CD4-positive, alpha-beta memory T cell (primary cell): Measurements from ENCODE around the gene CES2. TPM values are rescaled to one million over a fixed set of nuclear protein-coding genes. Genes with fewer than 3 reads are reported as not detected.

Experiments used
- CTCF ChIA-PET: fragments of 350-600 bp; sonication (Branson Sonifier 250); formaldehyde crosslinking; loops from one replicate; lab custom pipeline; 2021; ENCODE audit warnings: inconsistent platforms; ENCODE audit not compliant: partially characterized antibody; lab: Charles Lee
- POLR2A ChIA-PET: fragments of 350-600 bp; sonication (Branson Sonifier 250); formaldehyde crosslinking; loops from one replicate; lab custom pipeline; 2021; ENCODE audit not compliant: partially characterized antibody; lab: Charles Lee
- DNase-seq, 5 donors: peaks; one replicate each; pipeline versions ENCODE4 v3.0.0 to v3.0.0-alpha.2; 2020 to 2022; ENCODE audit warnings: mixed read lengths in 1 of 5
- H3K27ac ChIP-seq: one replicate; pipeline ENCODE4 v1.7.0; 2013; ENCODE audit warnings: low read depth, low read length
- H3K27me3 ChIP-seq: 2 replicates; pipeline ENCODE4 v1.7.0; 2013; ENCODE audit warnings: mild to moderate bottlenecking, low read length, moderate library complexity; ENCODE audit not compliant: insufficient read depth
- H3K36me3 ChIP-seq: 2 replicates; pipeline ENCODE4 v1.7.0; 2013; ENCODE audit warnings: mild to moderate bottlenecking, low read length, moderate library complexity; ENCODE audit not compliant: insufficient read depth
- H3K4me1 ChIP-seq: 2 replicates; pipeline ENCODE4 v1.7.0; 2013; ENCODE audit warnings: mild to moderate bottlenecking, low read length, moderate library complexity; ENCODE audit not compliant: insufficient read depth
- H3K4me3 ChIP-seq, 2 donors: one replicate each; pipeline ENCODE4 v1.7.0; 2013; ENCODE audit warnings: low read length in 2 of 2, mild to moderate bottlenecking in 1 of 2
- H3K9me3 ChIP-seq, 2 donors: one replicate each; pipeline ENCODE4 v1.7.0; 2013; ENCODE audit warnings: low read length in 2 of 2, control low read depth in 1 of 2; ENCODE audit not compliant: control insufficient read depth in 1 of 2
- H3K27ac Mint-ChIP-seq, 7 donors: one replicate each; pipeline ENCODE4 v1.8.0; 2020 to 2021; ENCODE audit warnings: mixed read lengths in 7 of 7, mild to moderate bottlenecking in 6 of 7, inconsistent platforms in 3 of 7, moderate library complexity in 3 of 7
- H3K27me3 Mint-ChIP-seq, 2 donors: one replicate each; pipeline ENCODE4 v1.8.0; 2020 to 2021; ENCODE audit warnings: mixed read lengths in 2 of 2
- H3K36me3 Mint-ChIP-seq, 2 donors: one replicate each; pipeline ENCODE4 v1.8.0; 2020 to 2021; ENCODE audit warnings: mixed read lengths in 2 of 2, inconsistent platforms in 1 of 2, mild to moderate bottlenecking in 1 of 2
- H3K4me1 Mint-ChIP-seq, 4 donors: one replicate each; pipeline ENCODE4 v1.8.0; 2020 to 2021; ENCODE audit warnings: mixed read lengths in 4 of 4, mild to moderate bottlenecking in 1 of 4
- H3K4me3 Mint-ChIP-seq, 8 donors: one replicate each; pipeline ENCODE4 v1.8.0; 2020 to 2021; ENCODE audit warnings: mixed read lengths in 8 of 8, mild to moderate bottlenecking in 7 of 8, moderate library complexity in 6 of 8, inconsistent platforms in 3 of 8
- H3K9me3 Mint-ChIP-seq, 8 donors: one replicate each; pipeline ENCODE4 v1.8.0; 2020 to 2021; ENCODE audit warnings: mixed read lengths in 8 of 8, mild to moderate bottlenecking in 5 of 8, inconsistent platforms in 3 of 8, moderate library complexity in 1 of 8
- intact Hi-C: fragments of 100-400 bp; cut with micrococcal nuclease; formaldehyde crosslinking; loops from one replicate; pipeline ENCODE4 v1.15.1; 2023
- polyA plus RNA-seq, 2 donors: library from polyadenylated mRNA; unstranded; fragments of 300-500 nt; fragmentation: Illumina TruSeq; gene quantifications; one replicate each; pipeline ENCODE4 v1.2.3, GENCODE V29; 2021
- total RNA-seq, 2 experiments: library from RNA; stranded (reverse); gene quantifications; one replicate each; pipeline ENCODE4 v1.2.3, GENCODE V29; 2021

The CES2 gene
- total and polyA plus RNA-seq, 4 experiments from 2014 or later: 25.4 to 51.0 (median 38.5) TPM

DNA sequence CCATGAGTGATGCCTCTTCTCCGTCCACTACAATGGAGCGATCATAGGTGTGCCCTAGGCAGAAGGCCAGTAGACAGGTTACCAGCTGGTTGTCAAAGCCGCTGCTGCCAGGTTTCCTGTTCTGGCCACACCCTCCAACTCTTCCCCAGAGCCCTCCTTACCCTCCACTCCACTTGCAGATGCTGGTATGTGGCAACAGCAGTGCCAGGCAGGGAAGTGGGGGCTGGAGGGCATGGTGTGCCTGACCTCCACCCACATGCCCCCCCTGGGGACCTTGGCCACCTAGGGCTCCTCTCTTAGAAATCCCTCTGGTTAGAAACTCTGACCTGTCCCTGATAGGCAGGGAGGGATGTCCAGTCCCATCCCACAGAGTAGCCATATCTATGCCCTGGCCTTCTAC, 11.4 kb upstream of the CES2 start:
- intact Hi-C loops: no loop called here
- POLR2A ChIA-PET: no interaction called here
- H3K27me3 ChIP-seq: peaks cover 11% of the 10 kb centered on the region

DNA sequence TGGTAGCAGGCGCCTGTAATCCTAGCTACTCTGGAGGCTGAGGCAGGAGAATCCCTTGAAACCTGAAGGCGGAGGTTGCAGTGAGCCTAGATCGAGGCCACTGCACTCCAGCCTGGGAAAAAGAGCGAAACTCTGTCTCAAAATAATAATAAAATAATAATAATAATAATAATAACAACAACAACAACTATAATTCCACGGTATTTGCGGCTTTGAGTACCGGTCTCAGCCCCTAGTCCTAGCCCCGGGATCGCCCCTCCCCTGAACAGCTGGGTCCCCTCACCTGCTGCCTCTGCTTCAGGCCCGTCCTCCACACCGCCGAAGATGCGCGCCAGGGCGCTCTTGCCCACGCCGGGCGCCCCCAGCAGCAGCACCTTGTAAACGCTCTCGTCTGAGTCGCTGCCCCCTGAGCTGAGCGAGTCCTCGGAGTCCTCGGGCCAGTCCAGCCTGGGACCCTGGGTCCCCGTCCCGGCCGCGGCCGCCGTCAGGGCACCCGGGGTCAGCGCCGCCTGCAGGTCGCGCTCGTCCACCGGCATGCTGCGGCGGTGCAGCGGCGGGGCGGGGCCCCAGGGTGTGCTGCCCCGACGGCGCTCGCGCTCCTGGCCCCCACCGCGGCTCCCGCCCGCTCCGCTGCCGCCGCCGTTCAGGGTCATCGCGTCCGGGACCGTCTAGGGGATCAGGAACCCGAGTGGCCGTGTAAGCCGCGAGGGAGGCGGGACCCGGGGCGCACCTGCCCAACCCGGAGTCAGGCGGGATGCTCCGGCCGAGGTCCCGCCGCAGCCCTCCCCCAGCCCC, 10.6 kb upstream of the CES2 start:
- Mint-ChIP-seq H3K36me3 (no peaks in the 10 kb centered on the region), H3K27ac (no peak overlapping the region), H3K4me3 (peak overlapping the region; percentile 1 to 71 (median 42)), H3K27me3 (peaks cover 21 to 23% of the 10 kb centered on the region in 2 donors), H3K4me1 (peaks cover 0 to 7% (median 5%) of the 10 kb centered on the region in 4 donors), H3K9me3 (no peaks in the 10 kb centered on the region)
- intact Hi-C loops: no loop called here
- Histone ChIP-seq H3K27ac (no peak overlapping the region), H3K27me3 (peaks cover 11% of the 10 kb centered on the region), H3K9me3 (no peaks in the 10 kb centered on the region), H3K36me3 (no peaks in the 10 kb centered on the region), H3K4me3 (no peak overlapping the region), H3K4me1 (peaks cover 7% of the 10 kb centered on the region)
- DNase-seq: peak in 3 of 5 donors; percentile 34 to 41 (median 35)
- POLR2A ChIA-PET: no interaction called here
- CTCF ChIA-PET: no interaction called here

More for the DNA sequence above, 11.4 kb upstream of the CES2 start:
- DNase-seq: no peak
- no peak overlapping the region for H3K4me3 ChIP-seq
- H3K4me1 ChIP-seq: peaks cover 7% of the 10 kb centered on the region
- no peak overlapping the region for H3K27ac Mint-ChIP-seq
- peaks cover 23 to 26% of the 10 kb centered on the region in 2 donors for H3K27me3 Mint-ChIP-seq
- H3K9me3 Mint-ChIP-seq: no peaks in the 10 kb centered on the region
- no peaks in the 10 kb centered on the region for H3K9me3 ChIP-seq
- H3K4me3 Mint-ChIP-seq: peak overlapping the region in 2 of 8 donors; percentile 8 to 16
- no peak overlapping the region for H3K27ac ChIP-seq
- CTCF ChIA-PET: no interaction called here
- no peaks in the 10 kb centered on the region for H3K36me3 Mint-ChIP-seq
- peaks cover 0 to 7% (median 5%) of the 10 kb centered on the region in 4 donors for H3K4me1 Mint-ChIP-seq
- H3K36me3 ChIP-seq: no peaks in the 10 kb centered on the region

DNA sequence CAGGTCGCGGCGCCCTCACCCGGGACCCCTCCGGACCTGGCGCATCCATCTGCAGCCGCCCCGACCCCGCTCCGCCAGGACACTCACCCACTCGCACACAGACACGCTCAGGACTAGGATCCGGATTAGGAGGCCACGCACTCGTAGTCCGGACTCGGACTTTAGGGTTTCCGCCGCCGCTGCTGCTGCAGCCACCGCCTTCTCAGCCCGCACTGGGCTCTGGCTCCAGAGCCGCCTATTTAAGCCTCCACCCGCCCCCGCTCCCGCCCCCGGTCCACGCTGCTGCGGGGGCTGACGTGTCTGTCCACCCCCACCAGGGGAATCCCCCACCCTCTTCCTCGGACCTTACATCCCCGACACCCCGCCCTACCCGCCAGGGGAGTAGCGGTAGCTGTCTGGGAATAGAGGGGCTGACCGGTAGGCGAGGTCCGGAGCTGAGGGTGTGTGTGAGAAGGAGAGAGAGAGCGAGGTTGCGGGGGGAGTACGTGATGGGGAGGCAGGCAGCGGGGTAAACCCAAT, 9.9 kb upstream of the CES2 start, which contains the start of gene RRAD:
RRAD (minus strand) TSS at position 214 of the 519 bp plus-strand sequence. CDS start 356 bp downstream, outside the sequence.
- no peak for DNase-seq
- H3K27ac Mint-ChIP-seq: peak within 1 kb of the TSS in 1 of 7 donors; percentile 21
- CTCF ChIA-PET: no interaction called here
- H3K9me3 Mint-ChIP-seq: no peaks in the 10 kb centered on the region
- intact Hi-C loops: no loop called here
- Histone ChIP-seq H3K36me3 (no peaks in the 10 kb centered on the region), H3K27me3 (peaks cover 11% of the 10 kb centered on the region), H3K4me3 (peak within 1 kb of the TSS in 1 of 2 donors; percentile 14), H3K27ac (no peak within 1 kb of the TSS), H3K9me3 (no peaks in the 10 kb centered on the region), H3K4me1 (peaks cover 7% of the 10 kb centered on the region)
- H3K4me1 Mint-ChIP-seq: peaks cover 0 to 7% (median 5%) of the 10 kb centered on the region in 4 donors
- peak within 1 kb of the TSS; percentile 47 to 80 (median 76) for H3K4me3 Mint-ChIP-seq
- POLR2A ChIA-PET: interaction anchor here (0.7 kb wide), 1 partner anchor 9 kb away, joined by 3 read pairs; the partner anchor contains the start of gene CIAO2B
- peaks cover 21 to 23% of the 10 kb centered on the region in 2 donors for H3K27me3 Mint-ChIP-seq
- peaks cover 0 to 2% of the 10 kb centered on the region in 2 donors for H3K36me3 Mint-ChIP-seq

DNA sequence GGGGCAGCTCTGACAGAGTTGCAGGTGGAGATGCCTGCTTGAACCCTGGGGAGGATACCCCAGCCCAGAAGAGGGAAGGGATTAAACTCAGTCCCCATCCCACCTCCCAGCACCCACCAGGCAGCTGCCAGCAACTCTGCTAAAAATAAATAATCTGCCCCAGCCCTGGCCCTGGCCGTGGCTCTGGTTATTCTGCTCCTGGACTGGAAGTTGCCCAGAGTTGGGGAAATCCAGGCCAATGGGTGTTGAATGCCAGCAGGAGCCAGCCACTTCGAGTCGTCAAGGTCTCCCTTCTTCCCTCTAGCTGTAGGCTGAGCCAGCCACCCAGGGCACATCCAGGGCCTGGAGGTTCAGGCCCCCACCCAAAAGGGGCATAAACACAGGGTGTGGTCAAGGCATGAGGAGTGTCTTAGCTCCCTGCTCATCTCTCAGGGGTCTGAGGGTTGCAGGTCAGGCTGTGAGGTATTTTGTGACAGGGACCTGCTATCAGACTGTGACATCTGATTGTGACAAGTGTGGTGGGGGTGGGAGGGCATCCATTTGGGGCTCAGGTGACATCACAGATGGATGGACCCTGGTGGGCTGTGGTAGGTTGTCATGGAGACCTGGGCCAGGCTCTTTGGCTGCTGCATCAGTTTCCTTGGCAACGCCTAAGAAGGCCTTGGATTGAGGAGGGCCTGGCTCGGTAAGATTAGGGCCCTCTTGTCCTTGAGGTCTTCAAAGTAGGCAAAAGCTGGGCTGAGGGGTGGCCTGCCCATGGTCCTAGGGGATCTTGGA, 9.0 kb upstream of the CES2 start:
- POLR2A ChIA-PET: interaction anchor here (0.5 to 0.7 kb wide), 2 partner anchors 8 to 34 kb away, joined by 3 read pairs; partner anchors contain the start of gene CIAO2B
- peaks cover 11% of the 10 kb centered on the region for H3K27me3 ChIP-seq
- H3K27ac Mint-ChIP-seq: peak overlapping the region in 1 of 7 donors; percentile 30
- H3K4me1 Mint-ChIP-seq: peaks cover 0 to 7% (median 5%) of the 10 kb centered on the region in 4 donors
- peaks cover 7% of the 10 kb centered on the region for H3K4me1 ChIP-seq
- H3K4me3 Mint-ChIP-seq: peak overlapping the region in 4 of 8 donors; percentile 25 to 78 (median 70)
- peak in 1 of 5 donors; percentile 3 for DNase-seq
- no peak overlapping the region for H3K4me3 ChIP-seq
- peaks cover 20 to 22% of the 10 kb centered on the region in 2 donors for H3K27me3 Mint-ChIP-seq
- no peaks in the 10 kb centered on the region for H3K9me3 ChIP-seq
- H3K27ac ChIP-seq: no peak overlapping the region
- peaks cover 0 to 4% of the 10 kb centered on the region in 2 donors for H3K36me3 Mint-ChIP-seq
- H3K9me3 Mint-ChIP-seq: no peaks in the 10 kb centered on the region
- H3K36me3 ChIP-seq: no peaks in the 10 kb centered on the region
- intact Hi-C loops: no loop called here
- CTCF ChIA-PET: interaction anchor here (1.2 kb wide), 1 partner anchor 31 kb away, joined by 3 read pairs; no protein-coding TSS in a partner anchor

DNA sequence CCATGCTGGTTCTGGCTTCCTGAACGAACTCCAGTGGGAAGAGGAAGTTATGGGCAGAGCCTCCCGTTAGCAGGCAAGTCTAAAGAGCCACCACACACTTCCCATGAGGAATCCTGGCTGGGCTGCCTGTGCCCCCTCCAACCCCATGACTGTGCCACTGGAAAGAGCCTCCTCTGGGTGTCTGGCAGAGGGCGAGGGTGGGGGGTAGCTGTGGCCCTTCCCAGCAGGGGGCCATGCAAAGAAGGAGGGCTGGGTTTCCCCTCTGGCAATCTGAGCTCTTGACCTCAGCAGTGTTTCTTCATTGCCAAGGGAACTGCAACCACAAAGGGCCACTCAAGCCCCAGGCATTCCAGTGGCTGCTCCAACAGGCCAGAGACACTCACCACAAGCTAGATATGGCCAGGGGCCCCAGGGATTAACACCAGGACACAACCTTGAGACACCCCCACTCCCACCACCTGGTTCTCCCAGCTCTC, 8.3 kb upstream of the CES2 start:
- intact Hi-C loops: no loop called here
- Mint-ChIP-seq H3K27me3 (peaks cover 18 to 21% of the 10 kb centered on the region in 2 donors), H3K4me1 (peaks cover 3 to 13% (median 8%) of the 10 kb centered on the region in 4 donors), H3K9me3 (no peaks in the 10 kb centered on the region), H3K4me3 (no peak overlapping the region), H3K36me3 (peaks cover 0 to 9% of the 10 kb centered on the region in 2 donors), H3K27ac (peak overlapping the region in 1 of 7 donors; percentile 30)
- DNase-seq: peak in 1 of 5 donors; percentile 3
- H3K4me1 ChIP-seq: peaks cover 8% of the 10 kb centered on the region
- H3K27me3 ChIP-seq: peaks cover 11% of the 10 kb centered on the region
- no peak overlapping the region for H3K4me3 ChIP-seq
- H3K36me3 ChIP-seq: no peaks in the 10 kb centered on the region
- H3K9me3 ChIP-seq: no peaks in the 10 kb centered on the region
- CTCF ChIA-PET: interaction anchor here (1.2 to 1.7 kb wide), 2 partner anchors 31 to 35 kb away, joined by 3 to 4 read pairs; partner anchors contain the start of gene CES3
- H3K27ac ChIP-seq: no peak overlapping the region
- POLR2A ChIA-PET: no interaction called here

DNA sequence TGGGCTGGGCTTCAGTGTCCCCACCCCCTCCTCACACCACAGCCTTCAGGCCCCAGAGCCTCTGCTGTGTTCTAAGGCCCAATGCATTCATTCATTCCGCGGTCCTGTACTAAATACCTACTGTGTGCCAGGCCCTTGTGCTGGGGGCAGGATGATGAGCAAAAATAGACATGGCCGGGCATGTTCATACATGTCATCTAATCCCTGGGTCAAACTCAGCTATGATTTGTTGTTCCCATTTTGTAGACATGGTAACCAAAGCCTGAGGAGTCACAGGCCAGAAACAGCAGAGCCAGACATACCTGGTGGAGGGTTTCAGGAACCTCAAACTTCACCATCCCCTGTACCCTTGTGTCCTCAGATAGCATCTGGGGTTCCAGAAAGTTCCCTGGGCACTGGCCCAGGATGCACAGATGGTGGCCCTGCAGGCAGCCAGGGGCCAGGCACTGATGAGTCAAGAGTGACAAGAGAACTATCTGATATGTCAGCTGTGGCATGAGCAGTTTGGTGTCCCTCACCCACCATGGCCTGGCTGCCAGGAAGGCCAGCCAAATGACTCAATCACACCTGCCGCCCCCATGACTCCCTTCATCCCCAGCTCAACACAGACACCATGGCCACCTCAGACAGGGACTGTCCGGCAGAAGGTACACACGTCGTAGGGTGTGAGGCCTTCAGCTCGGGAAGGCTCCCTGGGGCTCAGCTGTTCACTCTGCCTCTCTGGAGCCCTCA, 7.2 kb upstream of the CES2 start:
- Histone ChIP-seq H3K9me3 (no peaks in the 10 kb centered on the region), H3K27me3 (peaks cover 11% of the 10 kb centered on the region), H3K27ac (no peak overlapping the region), H3K36me3 (no peaks in the 10 kb centered on the region), H3K4me3 (no peak overlapping the region), H3K4me1 (peaks cover 19% of the 10 kb centered on the region)
- no peak for DNase-seq
- Mint-ChIP-seq H3K27ac (peak overlapping the region in 1 of 7 donors; percentile 37), H3K4me3 (peak overlapping the region in 1 of 8 donors; percentile 54), H3K27me3 (peaks cover 16 to 18% of the 10 kb centered on the region in 2 donors), H3K36me3 (peaks cover 3 to 17% of the 10 kb centered on the region in 2 donors), H3K4me1 (peaks cover 10 to 24% (median 17%) of the 10 kb centered on the region in 4 donors), H3K9me3 (no peaks in the 10 kb centered on the region)
- ChIA-PET CTCF (interaction anchor here (1.2 to 1.7 kb wide), 6 partner anchors 13 to 98 kb away, joined by 3 to 7 read pairs (median 4); partner anchors contain the start of genes CES3 and NAE1), POLR2A (interaction anchor here (1.2 kb wide), 1 partner anchor 48 kb away, joined by 3 read pairs; the partner anchor contains the start of gene PDP2)
- intact Hi-C loops: no loop called here
